Immature natural killer cell (primary cell): ENCODE results near the gene RASAL2. TPM values are rescaled to one million over a fixed set of nuclear protein-coding genes. Genes with fewer than 3 reads are reported as not detected.
"Not testable (repeated sequence)": the region's sequence is repeated elsewhere in the genome, so short reads cannot be mapped to it uniquely, and the experiment has no call there.

Experiments used
- DNase-seq, 3 donors: peaks; one replicate each; pipeline ENCODE4 v3.0.0; 2022; ENCODE audit warnings: mixed read lengths in 1 of 3
- H3K27ac Mint-ChIP-seq, 6 donors: one replicate each; pipeline ENCODE4 v1.8.0; 2020; ENCODE audit warnings: mixed read lengths in 6 of 6, mild to moderate bottlenecking in 5 of 6, inconsistent platforms in 4 of 6, moderate library complexity in 3 of 6
- H3K27me3 Mint-ChIP-seq, 3 donors: one replicate each; pipeline ENCODE4 v1.8.0; 2020 to 2021; ENCODE audit warnings: low read depth in 3 of 3, mild to moderate bottlenecking in 3 of 3, mixed read lengths in 3 of 3, moderate library complexity in 3 of 3, inconsistent platforms in 1 of 3
- H3K36me3 Mint-ChIP-seq, 3 donors: one replicate each; pipeline ENCODE4 v1.8.0; 2020; ENCODE audit warnings: mixed read lengths in 3 of 3, inconsistent platforms in 2 of 3, mild to moderate bottlenecking in 2 of 3
- H3K4me1 Mint-ChIP-seq, 2 donors: one replicate each; pipeline ENCODE4 v1.8.0; 2020; ENCODE audit warnings: inconsistent platforms in 2 of 2, mild to moderate bottlenecking in 2 of 2, mixed read lengths in 2 of 2, moderate library complexity in 1 of 2
- H3K4me3 Mint-ChIP-seq, 5 donors: one replicate each; pipeline ENCODE4 v1.8.0; 2020; ENCODE audit warnings: mild to moderate bottlenecking in 5 of 5, mixed read lengths in 5 of 5, inconsistent platforms in 3 of 5, moderate library complexity in 3 of 5
- H3K9me3 Mint-ChIP-seq, 6 donors: one replicate each; pipeline ENCODE4 v1.8.0; 2020; ENCODE audit warnings: mild to moderate bottlenecking in 6 of 6, mixed read lengths in 6 of 6, inconsistent platforms in 4 of 6, moderate library complexity in 3 of 6
- polyA plus RNA-seq, 3 donors: library from polyadenylated mRNA; unstranded; fragments of 300-500 nt; fragmentation: Illumina TruSeq; gene quantifications; one replicate each; pipeline ENCODE4 v1.2.3, GENCODE V29; 2021

RASAL2 gene
- polyA plus RNA-seq, 3 donors from 2014 or later, result not detected

DNA sequence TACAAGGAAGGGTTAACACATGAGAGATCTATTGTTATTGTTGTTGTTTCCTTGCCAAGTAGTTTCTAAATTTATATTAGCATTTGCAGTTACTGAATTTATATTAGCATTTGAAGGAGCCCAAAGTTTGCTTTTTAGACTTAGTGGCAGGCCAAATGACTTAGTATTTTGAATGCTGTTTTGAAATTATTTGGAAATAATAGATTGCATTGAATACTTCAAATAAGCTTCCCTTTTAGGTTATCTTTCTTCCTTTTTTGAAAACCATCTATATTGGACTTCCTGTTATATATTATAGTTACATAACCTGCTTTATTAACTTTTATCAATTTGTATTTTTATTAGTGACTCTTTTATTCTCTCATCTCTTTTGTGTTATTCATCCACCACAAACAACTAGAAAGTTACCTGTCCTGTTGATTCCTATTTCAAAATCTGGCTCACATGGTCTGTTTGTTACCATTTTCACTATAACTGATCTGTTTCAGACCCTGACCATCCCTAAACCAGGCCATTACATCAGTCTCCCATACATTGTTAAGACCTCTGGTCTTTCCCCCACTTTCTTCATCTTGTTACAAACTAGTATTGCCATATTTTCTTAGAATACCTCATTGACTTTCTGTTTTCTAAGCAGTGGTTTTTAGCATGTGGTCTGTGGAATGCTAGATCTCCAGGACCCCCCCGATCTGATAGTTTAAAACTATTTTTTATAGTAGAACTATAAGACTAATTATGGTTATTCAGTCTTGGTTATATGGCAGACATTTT lies 185.2 kb downstream of the RASAL2 start:
- Mint-ChIP-seq H3K4me1 (peaks cover 0 to 12% of the 10 kb centered on the region in 2 donors), H3K36me3 (no peaks in the 10 kb centered on the region), H3K27me3 (peaks cover 0 to 2% (median 0%) of the 10 kb centered on the region in 3 donors), H3K9me3 (peaks cover 0 to 4% (median 0%) of the 10 kb centered on the region in 6 donors), H3K4me3 (no peak overlapping the region), H3K27ac (no peak overlapping the region)
- no peak for DNase-seq

DNA sequence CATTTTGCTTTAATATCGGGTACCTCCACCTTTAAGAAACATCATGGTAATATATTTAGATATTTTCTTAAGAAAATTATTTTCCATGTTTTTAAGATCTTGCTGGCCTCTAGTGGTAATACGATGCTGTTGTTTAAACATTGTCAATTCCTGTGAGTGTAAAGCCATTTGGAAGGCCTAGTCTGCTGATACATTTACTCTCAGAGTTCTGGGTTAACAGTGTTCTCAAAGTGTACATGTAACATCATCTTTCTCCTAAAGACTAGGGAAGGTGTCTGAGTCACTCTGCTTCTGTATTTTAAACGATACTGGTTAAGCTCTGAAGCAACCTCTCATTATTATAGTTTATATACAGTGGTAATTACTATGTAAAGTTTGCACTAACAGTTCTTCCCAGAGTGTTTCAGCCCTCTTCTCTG lies 189.1 kb downstream of the RASAL2 start:
- Mint-ChIP-seq H3K27ac (no peak overlapping the region), H3K4me3 (no peak overlapping the region), H3K27me3 (peaks cover 0 to 5% (median 2%) of the 10 kb centered on the region in 3 donors), H3K9me3 (peaks cover 0 to 5% (median 0%) of the 10 kb centered on the region in 6 donors), H3K36me3 (no peaks in the 10 kb centered on the region), H3K4me1 (peaks cover 0 to 12% of the 10 kb centered on the region in 2 donors)
- no peak for DNase-seq

DNA sequence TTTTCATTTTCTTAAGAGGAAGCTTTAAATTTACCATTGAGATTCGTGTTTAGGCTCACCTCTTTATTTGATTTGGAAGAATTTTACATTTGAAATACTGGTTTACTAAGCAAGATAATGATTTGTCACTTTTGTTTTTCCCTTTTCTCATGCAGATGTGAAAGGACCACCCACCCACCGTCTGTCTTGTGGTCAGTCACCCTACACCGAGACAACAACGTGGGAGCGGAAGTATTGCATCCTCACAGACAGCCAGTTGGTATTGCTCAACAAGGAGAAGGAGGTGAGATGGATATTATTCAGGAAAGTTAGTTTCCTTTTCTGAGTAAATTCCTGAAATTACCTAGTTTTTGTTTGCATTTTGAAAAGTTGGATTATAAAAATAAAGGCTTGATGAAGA lies 189.5 kb downstream of the RASAL2 start:
- no peak overlapping the region for H3K27ac Mint-ChIP-seq

GRCh38 chr1:178284058-178284457 lies 190.2 kb downstream of the RASAL2 start:
- H3K4me3 Mint-ChIP-seq, result no peak overlapping the region
- no peak overlapping the region for H3K27ac Mint-ChIP-seq
- no peak for DNase-seq
- no peaks in the 10 kb centered on the region for H3K36me3 Mint-ChIP-seq
- H3K9me3 Mint-ChIP-seq, result peaks cover 0 to 5% (median 0%) of the 10 kb centered on the region in 6 donors
- peaks cover 0 to 12% of the 10 kb centered on the region in 2 donors for H3K4me1 Mint-ChIP-seq
- peaks cover 0 to 5% (median 2%) of the 10 kb centered on the region in 3 donors for H3K27me3 Mint-ChIP-seq

More for the DNA sequence above, 189.5 kb downstream of the RASAL2 start:
- Mint-ChIP-seq H3K4me1 (peaks cover 0 to 12% of the 10 kb centered on the region in 2 donors), H3K27me3 (peaks cover 0 to 5% (median 2%) of the 10 kb centered on the region in 3 donors), H3K9me3 (peaks cover 0 to 5% (median 0%) of the 10 kb centered on the region in 6 donors), H3K36me3 (no peaks in the 10 kb centered on the region), H3K4me3 (no peak overlapping the region)
- no peak for DNase-seq

DNA sequence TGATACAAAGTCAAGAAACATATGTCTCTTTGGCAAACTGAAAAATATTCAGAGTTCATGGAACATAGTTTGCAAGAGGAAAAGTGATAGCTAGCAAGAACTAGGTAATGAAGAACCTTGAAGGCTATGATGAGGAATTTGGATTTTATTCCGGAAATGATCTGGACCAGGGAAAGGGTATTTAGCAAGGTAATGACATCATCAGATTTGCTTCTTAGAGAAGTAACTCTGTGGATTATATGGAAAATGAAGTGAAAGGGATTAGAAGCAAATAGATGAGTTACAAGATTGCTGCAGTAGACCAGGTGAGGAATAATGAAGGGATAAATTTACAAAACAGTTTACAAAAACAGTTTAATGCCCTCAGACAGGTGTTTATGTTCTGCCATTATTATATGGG lies 197.3 kb downstream of the RASAL2 start:
- H3K4me1 Mint-ChIP-seq, result no peaks in the 10 kb centered on the region
- no peak for DNase-seq
- no peaks in the 10 kb centered on the region for H3K36me3 Mint-ChIP-seq
- H3K4me3 Mint-ChIP-seq, result no peak overlapping the region
- H3K9me3 Mint-ChIP-seq, result peaks cover 0 to 7% (median 0%) of the 10 kb centered on the region in 6 donors
- H3K27ac Mint-ChIP-seq, result no peak overlapping the region
- H3K27me3 Mint-ChIP-seq, result peaks cover 2 to 13% (median 3%) of the 10 kb centered on the region in 3 donors

DNA sequence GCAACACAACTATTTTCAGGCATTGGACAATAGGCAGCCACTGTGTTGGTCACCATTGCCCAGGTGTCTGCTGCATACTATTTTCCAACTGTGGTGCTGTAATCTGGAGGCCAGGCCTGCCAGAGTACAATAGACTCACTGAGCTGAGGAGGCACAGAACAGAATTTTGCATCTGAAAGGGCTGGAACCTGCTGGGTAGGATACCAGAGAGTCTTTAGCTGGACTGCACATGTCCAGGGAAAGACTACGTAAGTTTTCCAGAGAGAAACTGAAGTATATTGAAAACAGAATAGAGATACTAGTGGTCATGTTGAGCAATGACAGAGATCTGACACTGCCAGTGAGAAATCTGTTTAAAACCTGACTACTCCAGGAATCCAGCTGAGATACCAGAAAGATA lies 200.8 kb downstream of the RASAL2 start:
- H3K27me3 Mint-ChIP-seq, result peaks cover 3 to 11% (median 4%) of the 10 kb centered on the region in 3 donors
- H3K27ac Mint-ChIP-seq, result no peak overlapping the region
- no peak for DNase-seq
- H3K4me1 Mint-ChIP-seq, result no peaks in the 10 kb centered on the region
- no peaks in the 10 kb centered on the region for H3K36me3 Mint-ChIP-seq
- no peak overlapping the region for H3K4me3 Mint-ChIP-seq
- H3K9me3 Mint-ChIP-seq, result peaks cover 0 to 3% (median 0%) of the 10 kb centered on the region in 6 donors

DNA sequence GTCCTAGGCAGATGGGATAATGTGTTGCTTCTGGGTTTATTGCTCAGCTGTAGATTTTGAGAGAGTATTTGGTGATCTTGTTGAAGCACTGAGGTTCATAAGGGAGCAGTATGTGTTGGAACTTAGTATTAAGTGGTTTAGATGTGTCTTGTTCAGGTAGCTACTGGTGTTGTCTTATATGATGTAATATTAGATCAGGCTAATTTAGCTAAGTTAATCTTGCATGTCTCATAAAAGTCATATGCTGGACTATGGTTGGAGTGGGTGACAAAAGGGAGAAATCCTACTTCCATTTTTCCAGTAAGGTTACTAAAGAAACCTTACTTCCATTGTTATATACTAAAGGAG lies 206.4 kb downstream of the RASAL2 start:
- H3K4me1 Mint-ChIP-seq, result no peaks in the 10 kb centered on the region
- no peak for DNase-seq
- no peaks in the 10 kb centered on the region for H3K9me3 Mint-ChIP-seq
- no peak overlapping the region for H3K4me3 Mint-ChIP-seq
- H3K36me3 Mint-ChIP-seq, result no peaks in the 10 kb centered on the region
- peaks cover 0 to 3% (median 2%) of the 10 kb centered on the region in 3 donors for H3K27me3 Mint-ChIP-seq
- H3K27ac Mint-ChIP-seq, result no peak overlapping the region

DNA sequence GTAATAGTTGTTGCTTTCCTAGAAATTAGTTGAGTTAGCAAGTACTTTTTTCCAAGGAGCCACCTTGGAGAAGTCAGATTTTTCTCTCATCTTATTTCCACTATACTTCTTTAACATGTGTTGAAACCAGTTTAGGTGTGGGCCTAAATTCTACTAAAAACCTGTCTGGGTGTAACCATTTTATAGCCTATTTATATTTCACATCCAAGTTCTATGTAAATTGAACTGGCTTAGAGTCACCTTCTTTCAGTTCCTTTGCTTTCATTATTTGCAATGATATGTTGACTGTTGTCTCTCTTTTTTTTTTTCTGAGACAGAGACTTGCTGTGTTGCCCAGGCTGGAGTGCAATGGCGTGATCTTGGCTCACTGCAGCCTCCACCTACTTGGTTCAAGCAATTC lies 207.2 kb downstream of the RASAL2 start:
- Mint-ChIP-seq H3K4me1 (no peaks in the 10 kb centered on the region), H3K4me3 (no peak overlapping the region), H3K27ac (no peak overlapping the region), H3K9me3 (peaks cover 0 to 5% (median 0%) of the 10 kb centered on the region in 6 donors), H3K36me3 (no peaks in the 10 kb centered on the region), H3K27me3 (peaks cover 2 to 3% (median 2%) of the 10 kb centered on the region in 3 donors)
- DNase-seq, result no peak

- no peak for DNase-seq
- no peak overlapping the region for H3K4me3 Mint-ChIP-seq
Observed at GRCh38 chr1:178307264-178307663, 213.4 kb downstream of the RASAL2 start.

GRCh38 chr1:178308438-178308837 lies 214.5 kb downstream of the RASAL2 start:
- DNase-seq, result no peak
- Mint-ChIP-seq H3K36me3 (no peaks in the 10 kb centered on the region), H3K4me1 (no peaks in the 10 kb centered on the region), H3K27me3 (peaks cover 2 to 12% (median 2%) of the 10 kb centered on the region in 3 donors), H3K27ac (no peak overlapping the region), H3K4me3 (no peak overlapping the region), H3K9me3 (peaks cover 0 to 5% (median 0%) of the 10 kb centered on the region in 6 donors)

More at GRCh38 chr1:178307264-178307663, 213.4 kb downstream of the RASAL2 start:
- peaks cover 2 to 11% (median 2%) of the 10 kb centered on the region in 3 donors for H3K27me3 Mint-ChIP-seq
- H3K9me3 Mint-ChIP-seq, result peaks cover 0 to 5% (median 0%) of the 10 kb centered on the region in 6 donors
- H3K4me1 Mint-ChIP-seq, result no peaks in the 10 kb centered on the region
- H3K27ac Mint-ChIP-seq, result no peak overlapping the region
- no peaks in the 10 kb centered on the region for H3K36me3 Mint-ChIP-seq

GRCh38 chr1:178310685-178311105 lies 216.8 kb downstream of the RASAL2 start:
- DNase-seq, result peak; percentile 9 to 25 (median 16)
- H3K4me1 Mint-ChIP-seq, result no peaks in the 10 kb centered on the region
- peaks cover 2 to 11% (median 2%) of the 10 kb centered on the region in 3 donors for H3K27me3 Mint-ChIP-seq
- no peak overlapping the region for H3K4me3 Mint-ChIP-seq
- H3K36me3 Mint-ChIP-seq, result no peaks in the 10 kb centered on the region
- H3K27ac Mint-ChIP-seq, result no peak overlapping the region
- peaks cover 0 to 3% (median 0%) of the 10 kb centered on the region in 6 donors for H3K9me3 Mint-ChIP-seq

DNA sequence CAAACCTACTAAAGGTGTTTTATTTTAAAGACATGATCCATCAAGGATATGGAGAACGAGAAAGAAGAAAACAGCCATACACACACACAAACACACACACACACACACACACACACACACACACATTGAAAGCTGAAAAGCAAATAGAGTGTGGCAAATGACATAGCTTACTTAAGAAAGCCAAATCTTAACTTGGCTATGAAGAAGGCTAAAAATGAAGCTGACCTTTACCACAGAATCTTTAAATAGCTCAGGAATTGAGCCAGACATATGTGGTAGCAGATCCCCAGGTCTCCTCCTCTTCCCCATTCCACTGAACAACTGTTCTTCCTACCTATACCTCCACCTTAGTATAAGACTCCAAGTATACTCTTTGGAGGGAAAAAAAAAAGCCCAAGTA lies 217.3 kb downstream of the RASAL2 start:
- H3K4me3 Mint-ChIP-seq, result no peak overlapping the region
- no peak overlapping the region for H3K27ac Mint-ChIP-seq
- DNase-seq, result no peak
- no peaks in the 10 kb centered on the region for H3K4me1 Mint-ChIP-seq
- H3K36me3 Mint-ChIP-seq, result no peaks in the 10 kb centered on the region
- H3K9me3 Mint-ChIP-seq, result no peaks in the 10 kb centered on the region
- H3K27me3 Mint-ChIP-seq, result peaks cover 2 to 11% (median 2%) of the 10 kb centered on the region in 3 donors

- not testable (repeated sequence) for H3K4me1 Mint-ChIP-seq, H3K4me3 Mint-ChIP-seq, H3K9me3 Mint-ChIP-seq, H3K27me3 Mint-ChIP-seq, H3K36me3 Mint-ChIP-seq, H3K27ac Mint-ChIP-seq, DNase-seq
Observed at GRCh38 chr1:178320280-178320982, 226.5 kb downstream of the RASAL2 start.

- Mint-ChIP-seq H3K27me3 (peaks cover 0 to 5% (median 0%) of the 10 kb centered on the region in 3 donors), H3K4me1 (no peaks in the 10 kb centered on the region), H3K36me3 (peaks cover 0 to 6% (median 3%) of the 10 kb centered on the region in 3 donors), H3K27ac (no peak overlapping the region), H3K4me3 (no peak overlapping the region), H3K9me3 (peaks cover 0 to 9% (median 6%) of the 10 kb centered on the region in 6 donors)
- no peak for DNase-seq
Observed at GRCh38 chr1:178323067-178323466, 229.2 kb downstream of the RASAL2 start.
